ENCODE results near the gene SRGAP2B.
"Not testable (repeated sequence)": the region's sequence is repeated elsewhere in the genome, so short reads cannot be mapped to it uniquely, and the experiment has no call there.

SRGAP2B gene

DNA sequence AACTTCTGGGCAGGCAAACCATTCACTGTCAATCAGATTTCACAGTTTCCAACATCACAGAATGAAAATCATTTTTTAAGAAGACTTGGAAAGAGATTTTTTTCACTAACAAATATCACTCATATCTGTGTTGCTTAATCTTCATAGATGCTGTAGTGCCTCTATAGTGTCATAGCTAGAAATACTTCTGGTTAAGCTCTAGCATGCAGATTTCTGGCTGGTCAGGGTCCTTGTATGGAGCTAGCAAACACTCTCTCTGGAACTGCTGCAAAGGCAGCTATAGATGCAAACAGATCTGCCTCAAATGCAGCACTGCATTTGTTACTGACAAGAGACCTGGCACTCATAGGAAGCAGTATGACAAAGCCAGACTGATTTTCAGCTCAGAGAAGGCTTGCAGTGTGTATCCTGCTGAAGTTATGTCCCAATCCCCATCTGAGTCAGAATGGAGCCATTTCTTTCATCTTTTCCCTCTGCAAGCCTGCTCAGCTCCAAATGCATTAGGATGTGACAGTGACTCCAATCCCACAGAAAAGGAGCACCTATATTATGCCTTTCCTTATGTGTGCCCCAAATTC lies 99.2 kb downstream of the SRGAP2B start:
- peak; percentile 19 for DNase-seq (ENCODE audit: low spot score)

DNA sequence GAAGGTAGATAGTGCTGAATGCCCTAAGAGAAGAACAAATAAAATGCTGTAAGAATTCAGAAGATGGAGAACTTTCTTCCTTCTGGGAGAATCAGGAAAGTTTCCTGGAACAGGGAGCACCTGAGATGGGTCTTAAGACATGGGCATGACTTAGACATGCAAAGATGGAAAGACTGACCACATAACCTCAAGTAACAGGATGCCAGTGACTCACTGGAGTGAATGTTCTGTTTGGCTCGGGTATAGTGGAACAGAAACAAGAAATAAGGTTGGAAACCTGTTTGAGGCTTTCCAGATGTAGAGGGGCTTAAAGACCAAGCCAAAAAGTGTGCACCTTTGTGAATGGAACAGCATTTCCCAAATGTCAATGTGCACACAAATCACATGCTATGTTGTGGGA lies 102.2 kb downstream of the SRGAP2B start:
- not testable (repeated sequence) for DNase-seq (ENCODE audit: low spot score)

- DNase-seq (ENCODE audit: low spot score), result not testable (repeated sequence)
These were observed 104.5 kb downstream of the SRGAP2B start for GRCh38 chr1:144990611-144991010.

- DNase-seq (ENCODE audit: low spot score), result not testable (repeated sequence)
These were observed 108.0 kb downstream of the SRGAP2B start for GRCh38 chr1:144987131-144987530.

DNA sequence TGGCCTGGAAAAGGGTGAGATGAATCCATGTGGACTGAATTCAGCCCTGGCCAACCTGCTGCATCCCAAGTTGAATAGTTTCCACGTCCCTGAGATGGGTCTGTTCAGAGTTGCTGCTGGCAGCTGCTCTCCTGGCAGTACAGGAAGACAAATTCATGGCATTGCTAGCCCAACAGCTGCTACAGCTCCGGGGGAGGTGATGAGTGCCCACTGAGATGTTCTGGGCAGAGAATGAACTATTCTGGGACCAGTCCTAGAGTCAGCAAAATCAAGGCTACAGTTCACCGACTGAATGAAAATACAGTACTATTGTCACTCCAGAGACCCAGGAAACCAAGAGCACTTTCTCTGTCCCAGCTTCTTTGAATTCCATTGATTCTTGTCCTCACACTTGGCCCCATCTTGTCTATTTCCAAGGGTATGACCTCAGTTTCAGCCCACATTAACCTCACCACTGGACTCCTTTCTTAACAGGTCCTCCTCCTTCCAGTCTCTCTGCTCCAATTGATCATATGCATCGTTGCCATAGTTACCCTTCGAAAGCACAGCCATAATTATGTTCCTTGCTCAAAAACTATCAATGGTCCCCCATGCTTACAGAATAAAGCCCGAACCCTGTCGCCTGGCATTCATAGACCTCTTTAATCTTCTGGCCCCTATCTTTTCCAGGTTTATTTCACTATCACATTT lies 108.8 kb downstream of the SRGAP2B start:
- not testable (repeated sequence) for DNase-seq (ENCODE audit: low spot score)

DNA sequence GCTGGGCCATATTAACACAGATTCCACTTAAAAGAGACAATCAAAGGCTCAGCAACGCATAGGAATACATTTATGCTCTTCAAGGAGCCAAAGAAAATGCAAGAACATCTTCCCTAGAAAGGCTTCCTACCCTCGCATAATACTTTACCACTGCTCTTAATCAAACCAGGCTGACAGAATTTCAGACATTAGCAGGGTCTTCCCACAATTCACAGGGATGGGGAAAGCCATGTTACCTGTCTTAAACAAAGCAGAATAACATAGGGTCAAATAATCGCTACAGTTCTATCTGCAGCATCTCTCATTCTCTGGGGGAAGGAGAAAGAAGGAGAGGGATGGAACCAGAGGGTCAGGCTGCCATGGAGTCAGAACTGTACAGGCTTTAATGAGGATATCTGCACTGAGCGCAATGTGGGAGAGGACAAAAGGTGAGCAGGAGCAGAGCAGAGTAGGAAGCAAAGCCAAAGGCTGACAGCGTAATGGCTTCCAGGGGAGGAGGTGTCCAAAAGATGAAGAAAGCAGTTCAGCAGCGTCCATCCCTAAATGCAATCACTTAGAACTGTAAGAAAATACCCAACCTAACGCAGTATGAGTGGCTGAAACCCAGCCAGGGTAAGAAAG lies 109.5 kb downstream of the SRGAP2B start:
- not testable (repeated sequence) for DNase-seq (ENCODE audit: low spot score)

- not testable (repeated sequence) for DNase-seq (ENCODE audit: low spot score)
These were observed 112.2 kb downstream of the SRGAP2B start for GRCh38 chr1:144982802-144983525.

- not testable (repeated sequence) for DNase-seq (ENCODE audit: low spot score)
These were observed 114.0 kb downstream of the SRGAP2B start for GRCh38 chr1:144981157-144981556.

GRCh38 chr1:144979960-144980595 lies 115.0 kb downstream of the SRGAP2B start:
- not testable (repeated sequence) for DNase-seq (ENCODE audit: low spot score)

DNA sequence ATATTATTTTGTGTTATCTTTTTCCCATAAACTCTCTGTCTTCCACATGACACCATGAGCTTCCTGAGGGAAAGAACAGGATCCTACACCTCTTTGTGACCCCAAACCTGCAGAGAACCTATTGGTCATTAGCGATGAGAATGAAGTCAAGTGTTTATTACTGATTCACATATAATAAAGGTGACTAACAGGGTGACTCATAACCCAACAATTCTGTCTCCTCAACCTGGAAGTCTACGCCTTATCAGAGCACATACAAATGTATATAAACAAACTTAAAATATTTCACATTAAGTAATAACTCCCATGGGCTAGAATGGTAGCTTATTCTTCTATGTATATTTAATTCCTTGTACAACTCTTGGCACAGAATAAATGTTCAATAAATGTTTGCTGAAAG lies 117.3 kb downstream of the SRGAP2B start:
- DNase-seq (ENCODE audit: low spot score), result not testable (repeated sequence)

DNA sequence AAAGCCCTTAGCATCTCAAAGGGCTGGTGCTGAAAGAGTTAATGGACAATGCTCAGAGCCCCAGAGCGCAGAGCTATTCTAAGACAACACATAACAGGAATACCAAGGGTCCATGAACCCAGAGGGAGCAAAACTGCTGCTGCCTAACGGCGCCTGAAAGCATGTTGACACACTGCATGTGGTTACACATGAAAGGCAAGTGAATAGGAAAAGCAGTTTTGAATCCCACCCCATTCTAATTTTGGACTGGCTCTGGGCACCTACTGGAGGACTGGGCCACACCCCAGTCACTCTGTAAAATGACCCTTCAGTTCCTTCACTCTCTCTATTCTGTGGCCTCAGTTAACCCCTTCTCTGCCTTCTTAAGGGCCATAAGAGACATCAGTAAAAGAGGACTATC lies 123.2 kb downstream of the SRGAP2B start:
- DNase-seq (ENCODE audit: low spot score), result not testable (repeated sequence)

DNA sequence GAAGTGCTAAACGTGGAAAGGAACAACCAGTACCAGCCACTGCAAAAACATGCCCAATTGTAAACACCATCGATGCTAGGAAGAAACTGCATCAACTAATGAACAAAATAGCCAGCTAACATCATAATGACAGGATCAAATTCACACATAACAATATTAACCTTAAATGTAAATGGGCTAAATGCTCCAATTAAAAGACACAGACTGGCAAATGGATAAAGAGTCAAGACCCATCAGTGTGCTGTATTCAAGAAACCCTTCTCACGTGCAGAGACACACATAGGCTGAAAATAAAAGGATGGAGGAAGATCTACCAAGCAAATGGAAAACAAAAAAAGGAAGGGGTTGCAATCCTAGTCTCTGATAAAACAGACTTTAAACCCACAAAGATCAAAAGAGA lies 128.6 kb downstream of the SRGAP2B start:
- DNase-seq (ENCODE audit: low spot score), result not testable (repeated sequence)

DNA sequence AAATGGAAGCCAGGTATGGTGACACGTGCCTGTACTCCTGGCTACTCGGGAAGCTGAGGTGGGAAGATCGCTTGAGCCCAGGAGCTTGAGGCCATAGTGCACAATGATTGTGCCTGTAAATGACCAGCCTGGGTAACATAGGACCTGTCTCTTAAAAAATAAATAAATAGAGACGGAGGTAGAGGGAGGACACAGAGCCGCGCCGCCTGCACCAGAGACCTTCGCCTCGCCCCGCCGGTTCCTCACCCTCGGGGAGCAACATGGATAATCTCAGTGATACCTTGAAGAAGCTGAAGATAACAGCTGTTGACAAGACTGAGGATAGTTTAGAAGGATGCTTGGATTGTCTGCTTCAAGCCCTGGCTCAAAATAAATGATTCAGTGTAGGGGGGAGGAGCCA lies 130.4 kb downstream of the SRGAP2B start:
- DNase-seq (ENCODE audit: low spot score), result peak; percentile 0

GRCh38 chr1:144964186-144964585 lies 130.9 kb downstream of the SRGAP2B start:
- not testable (repeated sequence) for DNase-seq (ENCODE audit: low spot score)

DNA sequence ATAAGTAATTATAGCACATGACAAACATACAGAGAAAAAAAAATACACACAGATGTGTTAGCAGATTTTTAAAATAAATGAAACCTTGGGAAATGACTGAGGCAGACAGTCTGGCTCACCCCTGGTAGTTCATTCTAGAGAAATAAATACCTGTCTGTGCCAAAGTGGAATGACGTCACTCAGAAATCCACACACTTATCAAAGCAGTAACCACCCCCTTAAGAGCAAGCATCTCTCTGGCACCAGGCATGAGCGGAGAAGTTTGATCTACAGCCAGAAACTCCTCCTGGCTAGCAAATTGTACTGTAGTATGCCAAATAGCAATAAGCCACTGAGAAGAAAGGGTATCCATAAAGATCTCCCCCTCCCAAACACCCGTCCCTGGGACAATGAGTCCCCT lies 131.6 kb downstream of the SRGAP2B start:
- DNase-seq (ENCODE audit: low spot score), result not testable (repeated sequence)

- DNase-seq (ENCODE audit: low spot score), result not testable (repeated sequence)
These were observed 133.2 kb downstream of the SRGAP2B start for GRCh38 chr1:144961604-144962583.

GRCh38 chr1:144960929-144961488 lies 134.1 kb downstream of the SRGAP2B start:
- DNase-seq (ENCODE audit: low spot score), result not testable (repeated sequence)

DNA sequence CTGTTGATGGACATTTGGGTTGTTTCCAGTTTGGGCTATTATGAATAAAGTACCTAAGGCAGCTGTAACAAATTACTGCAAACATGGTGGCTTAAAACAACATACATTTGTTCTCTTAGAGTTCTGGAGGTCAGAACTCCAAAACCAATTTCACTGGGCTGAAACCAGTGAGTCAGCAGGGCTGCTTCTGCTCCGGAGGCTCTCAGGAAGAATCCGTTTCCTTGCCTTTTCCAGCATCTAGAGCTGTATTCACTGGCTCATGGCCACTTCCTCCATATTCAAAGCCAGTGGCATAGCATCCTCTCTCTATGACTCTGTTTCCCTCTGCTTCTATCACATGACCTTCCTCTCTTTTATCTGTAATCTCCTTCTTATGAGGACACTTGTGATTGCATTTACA lies 146.7 kb downstream of the SRGAP2B start:
- DNase-seq (ENCODE audit: low spot score), result not testable (repeated sequence)

- DNase-seq (ENCODE audit: low spot score), result not testable (repeated sequence)
These were observed 147.6 kb downstream of the SRGAP2B start for GRCh38 chr1:144947495-144947894.
